Retinal pigment epithelial cell (primary cell): ENCODE measurements around the gene STXBP6.
"Not testable (repeated sequence)": the region's sequence is repeated elsewhere in the genome, so short reads cannot be mapped to it uniquely, and the experiment has no call there.

ENCODE experiments used
- DNase-seq: peaks from one replicate; pipeline ENCODE4 v3.0.0-alpha.2; 2010; ENCODE audit warnings: low read depth
- H3K4me3 ChIP-seq: 2 replicates; pipeline ENCODE4 v1.5.1; 2011; ENCODE audit warnings: mild to moderate bottlenecking, low read length, control low read depth, moderate library complexity
- CTCF ChIP-seq: conservative IDR thresholded peaks from 2 replicates; pipeline ENCODE4 v1.5.1; 2011; ENCODE audit warnings: low read depth, low read length, control low read depth, inconsistent platforms

STXBP6 gene

GRCh38 chr14:24838945-24839616, 210.9 kb downstream of the STXBP6 start:
- TF ChIP-seq CTCF, result no peak
- DNase-seq, result no peak
- H3K4me3 ChIP-seq, result no peak overlapping the region

- no peak overlapping the region for H3K4me3 ChIP-seq
- TF ChIP-seq CTCF, result no peak
- no peak for DNase-seq
Measured at GRCh38 chr14:24837280-24838046, 212.5 kb downstream of the STXBP6 start.

- H3K4me3 ChIP-seq, result not testable (repeated sequence)
Measured at GRCh38 chr14:24836324-24836723, 213.6 kb downstream of the STXBP6 start.

GRCh38 chr14:24834956-24835355, 215.0 kb downstream of the STXBP6 start:
- no peak for DNase-seq
- no peak for TF ChIP-seq CTCF
- no peak overlapping the region for H3K4me3 ChIP-seq

More at GRCh38 chr14:24836324-24836723, 213.6 kb downstream of the STXBP6 start:
- DNase-seq, result not testable (repeated sequence)

- no peak overlapping the region for H3K4me3 ChIP-seq
- DNase-seq, result no peak
- TF ChIP-seq CTCF, result no peak
Measured at GRCh38 chr14:24833385-24833784, 216.6 kb downstream of the STXBP6 start.

GRCh38 chr14:24831677-24832076, 218.3 kb downstream of the STXBP6 start:
- H3K4me3 ChIP-seq, result no peak overlapping the region
- no peak for DNase-seq
- TF ChIP-seq CTCF, result no peak

- no peak for TF ChIP-seq CTCF
- no peak for DNase-seq
- no peak overlapping the region for H3K4me3 ChIP-seq
Measured at GRCh38 chr14:24829862-24830261, 220.1 kb downstream of the STXBP6 start.
